Measurements from ENCODE around the gene PRLR. TPM values are rescaled to one million over a fixed set of nuclear protein-coding genes. Genes with fewer than 3 reads are reported as not detected.

PRLR gene
- total and polyA plus RNA-seq, 2 of the 8 experiments (the other 6 are each of a cell fraction or from before 2014, with no cell fraction given) = 0.53 to 2.5 TPM

DNA sequence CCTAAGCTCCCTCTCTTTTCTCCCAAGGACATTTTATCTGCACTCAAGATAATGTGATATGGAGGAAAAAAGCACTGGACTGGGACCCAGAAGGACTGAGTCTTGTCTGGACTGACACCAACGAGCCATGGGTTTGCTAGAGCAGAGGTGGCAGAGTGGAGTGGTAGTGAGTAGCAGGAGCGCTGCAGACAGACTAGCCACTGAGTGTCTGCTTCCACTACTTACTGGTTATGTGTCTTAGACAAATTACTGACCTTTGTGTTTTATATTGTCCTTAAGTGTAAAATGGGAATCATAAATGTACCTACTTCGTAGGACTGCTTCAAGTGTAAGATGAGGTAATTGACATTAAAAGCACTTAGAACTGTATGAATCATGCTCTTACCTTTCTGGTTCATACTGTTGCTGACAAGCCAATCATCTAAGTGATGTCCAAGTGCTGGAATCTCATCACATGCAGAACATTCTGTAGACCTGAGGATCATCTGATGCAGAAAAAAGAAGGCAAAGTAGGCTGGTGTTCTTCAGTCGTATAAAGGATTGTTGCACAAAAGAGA lies 12.5 kb upstream of the PRLR start:
- Histone ChIP-seq H3K9me3 (ENCODE audit: insufficient read depth in 2 of 2, low read depth in 1 of 2, low read length in 1 of 2) (no peaks in the 10 kb centered on the region), H3K4me2 (ENCODE audit: insufficient read depth in 1 of 2, low read depth in 2 of 2, low read length in 2 of 2) (no peak overlapping the region), H3K27me3 (replicated peaks in 1 of 4; ENCODE audit: control insufficient read depth in 3 of 4, extremely low read depth in 1 of 4, insufficient read depth in 3 of 4, low read length in 3 of 4) (no peaks in the 10 kb centered on the region)
- TF ChIP-seq POLR2A (IDR thresholded peaks at IDR 0.05; ENCODE audit: control extremely low read depth in 1 of 2, low read depth in 2 of 2, low read length in 2 of 2) (no peak), ATF2 (IDR thresholded peaks at IDR 0.05; ENCODE audit: low read length) (no peak), HDAC2 (IDR thresholded peaks at IDR 0.05; ENCODE audit: borderline replicate concordance in 1 of 2, low read depth in 2 of 2, low read length in 2 of 2) (no peak), SIX5 (IDR thresholded peaks at IDR 0.05; ENCODE audit: low read depth, low read length) (no peak), CHD2 (IDR thresholded peaks at IDR 0.05; ENCODE audit: low read length) (no peak), PHF8 (conservative IDR thresholded peaks at IDR 0.05; ENCODE audit: low read depth, low read length) (no peak), JUND (IDR thresholded peaks at IDR 0.05; ENCODE audit: low read length) (no peak), CHD1 (IDR thresholded peaks at IDR 0.05; ENCODE audit: low read depth, low read length) (no peak), CREB1 (IDR thresholded peaks at IDR 0.05) (no peak), KDM4A (IDR thresholded peaks at IDR 0.05; ENCODE audit: low read depth, low read length, severe bottlenecking) (no peak), GABPA (IDR thresholded peaks at IDR 0.05; ENCODE audit: borderline replicate concordance, insufficient read depth, low read length) (no peak), RBBP5 (IDR thresholded peaks at IDR 0.05; ENCODE audit: borderline replicate concordance, low read depth, low read length) (no peak), GTF2F1 (IDR thresholded peaks at IDR 0.05; ENCODE audit: borderline replicate concordance, low read depth, low read length) (no peak)

More for the DNA sequence above, 12.5 kb upstream of the PRLR start:
- Histone ChIP-seq H4K5ac (ENCODE audit: insufficient read length, low read depth, low read length) (no peak overlapping the region), H4K20me1 (replicated peaks in 1 of 2; ENCODE audit: control insufficient read depth in 1 of 2, insufficient read depth in 2 of 2, low read length in 2 of 2) (no peaks in the 10 kb centered on the region), H2AFZ (ENCODE audit: low read length) (no peak overlapping the region), H3K23ac (ENCODE audit: insufficient read length) (no peak overlapping the region), H3K27ac (ENCODE audit: low read depth, low read length) (no peak overlapping the region), H2BK5ac (ENCODE audit: low read depth, low read length) (no peak overlapping the region), H2BK12ac (ENCODE audit: low read depth, low read length) (no peak overlapping the region), H2BK15ac (ENCODE audit: low read length) (no peak overlapping the region), H3K4ac (replicated peaks; ENCODE audit: insufficient read length, low read depth, low read length) (no peak overlapping the region), H3K4me3 (ENCODE audit: extremely low read depth in 1 of 4, insufficient read depth in 2 of 4, low read depth in 3 of 4, low read length in 4 of 4) (no peak overlapping the region), H4K91ac (replicated peaks; ENCODE audit: insufficient read length, low read length) (no peak overlapping the region), H2BK120ac (replicated peaks; ENCODE audit: low read depth, low read length) (no peak overlapping the region), H3K23me2 (ENCODE audit: low read depth, low read length) (no peaks in the 10 kb centered on the region), H2AK5ac (ENCODE audit: low read depth, low read length) (no peak overlapping the region), H2BK20ac (ENCODE audit: low read length) (no peak overlapping the region), H3K14ac (ENCODE audit: insufficient read length) (no peak overlapping the region), H3K79me1 (ENCODE audit: low read depth, low read length) (no peaks in the 10 kb centered on the region), H4K8ac (ENCODE audit: extremely low read depth, insufficient read depth, low read length) (no peak overlapping the region), H3K36me3 (ENCODE audit: control insufficient read depth in 2 of 4, insufficient read depth in 4 of 4, low read length in 3 of 4) (no peaks in the 10 kb centered on the region), H3K9ac (replicated peaks in 1 of 4; ENCODE audit: extremely low read depth in 1 of 4, low read depth in 3 of 4, low read length in 3 of 4) (no peak overlapping the region), H3K18ac (ENCODE audit: extremely low read depth, low read length) (no peak overlapping the region), H3K56ac (replicated peaks; ENCODE audit: insufficient read length, low read depth, low read length) (no peak overlapping the region), H3K4me1 (replicated peaks in 1 of 4; ENCODE audit: control insufficient read depth in 3 of 4, insufficient read depth in 4 of 4, low read length in 3 of 4) (peaks cover 0 to 4% (median under 1%) of the 10 kb centered on the region in 4 experiments; a peak in 2 of 7 replicates), H3K79me2 (ENCODE audit: control insufficient read depth in 1 of 2, insufficient read depth in 2 of 2, low read length in 2 of 2) (no peaks in the 10 kb centered on the region)
- FAIRE-seq (no peak), DNase-seq (ENCODE audit: low read depth in 1 of 2, low spot score in 2 of 2) (no peak)
- WGBS, 2 experiments (ENCODE audit: extremely low coverage in 1 of 2, insufficient coverage in 1 of 2, insufficient read length in 1 of 2, insufficient replicate concordance in 2 of 2, low coverage in 1 of 2, low lambda C conversion rate in 2 of 2, missing lambda C conversion rate in 1 of 2) = 85% methylated on average over 4 of the region's 4 CpGs; no CpG with 5 or more reads in 1 of the 2 experiments
- ChIA-PET CTCF (ENCODE audit: partially characterized antibody) (interaction anchor here (1.0 kb wide), 1 partner anchor 31 kb away, joined by 3 read pairs; no protein-coding TSS in a partner anchor), POLR2A (ENCODE audit: partially characterized antibody) (interaction anchor here (0.7 to 1.2 kb wide), 2 partner anchors 10 to 12 kb away, joined by 3 to 5 read pairs; partner anchors contain the start of gene PRLR)
